GM18502 (cell line): ENCODE measurements around the gene PRPS1L1.

Experiments
- ATAC-seq: cut with Tn5 transposase; IDR thresholded peaks from one replicate; pipeline ENCODE4 v1.9.1; 2021; ENCODE audit warnings: mild to moderate bottlenecking; ENCODE audit not compliant: unreplicated experiment, poor library complexity

Gene PRPS1L1

DNA sequence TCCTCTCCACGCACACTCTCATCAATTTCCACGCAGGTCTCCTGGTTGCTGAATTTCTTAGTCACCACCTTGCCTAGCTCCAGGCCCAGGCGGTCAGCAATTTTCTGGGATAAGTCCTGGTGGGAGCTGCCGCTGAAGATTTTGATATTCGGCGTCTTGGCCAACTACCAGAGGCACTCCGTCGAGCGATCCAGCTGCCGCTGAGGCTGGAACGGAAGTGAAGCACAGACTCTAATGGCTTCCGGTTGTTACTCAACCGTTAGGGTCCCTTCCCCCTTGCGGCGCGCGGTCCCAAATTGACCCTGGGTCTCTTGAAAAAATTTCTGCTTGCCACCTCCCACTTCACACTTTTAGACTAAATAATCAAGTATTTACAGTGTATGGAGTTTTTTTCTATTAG is at the start of gene PRPS1L1:
PRPS1L1 (minus strand) TSS at position 219 of the 400 bp plus-strand sequence.
- ATAC-seq, result no peak

- no peak for ATAC-seq
Observed at GRCh38 chr7:18076461-18076860, 48.8 kb upstream of the PRPS1L1 start.

DNA sequence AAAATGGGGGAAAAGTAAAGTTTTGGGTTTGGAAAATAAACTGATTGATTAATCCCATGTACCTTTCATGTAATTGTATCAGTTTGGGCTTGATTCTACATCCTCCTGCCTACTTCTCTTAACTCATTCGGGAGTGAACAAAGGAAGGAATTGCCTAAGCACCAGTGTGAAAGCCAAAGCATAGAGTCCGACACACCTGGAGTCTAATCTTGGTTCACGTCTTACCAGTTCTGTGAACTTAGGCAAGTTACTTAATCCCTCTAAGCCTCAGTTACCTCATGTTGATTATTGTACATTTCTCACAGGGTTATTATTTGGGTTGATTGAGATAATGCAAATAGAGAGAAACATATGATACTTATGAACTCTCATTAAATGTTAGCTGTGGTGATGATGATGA is 41.1 kb upstream of the PRPS1L1 start:
- ATAC-seq, result no peak

- peak; percentile 71 for ATAC-seq
Observed at GRCh38 chr7:18064242-18064838, 36.7 kb upstream of the PRPS1L1 start.

DNA sequence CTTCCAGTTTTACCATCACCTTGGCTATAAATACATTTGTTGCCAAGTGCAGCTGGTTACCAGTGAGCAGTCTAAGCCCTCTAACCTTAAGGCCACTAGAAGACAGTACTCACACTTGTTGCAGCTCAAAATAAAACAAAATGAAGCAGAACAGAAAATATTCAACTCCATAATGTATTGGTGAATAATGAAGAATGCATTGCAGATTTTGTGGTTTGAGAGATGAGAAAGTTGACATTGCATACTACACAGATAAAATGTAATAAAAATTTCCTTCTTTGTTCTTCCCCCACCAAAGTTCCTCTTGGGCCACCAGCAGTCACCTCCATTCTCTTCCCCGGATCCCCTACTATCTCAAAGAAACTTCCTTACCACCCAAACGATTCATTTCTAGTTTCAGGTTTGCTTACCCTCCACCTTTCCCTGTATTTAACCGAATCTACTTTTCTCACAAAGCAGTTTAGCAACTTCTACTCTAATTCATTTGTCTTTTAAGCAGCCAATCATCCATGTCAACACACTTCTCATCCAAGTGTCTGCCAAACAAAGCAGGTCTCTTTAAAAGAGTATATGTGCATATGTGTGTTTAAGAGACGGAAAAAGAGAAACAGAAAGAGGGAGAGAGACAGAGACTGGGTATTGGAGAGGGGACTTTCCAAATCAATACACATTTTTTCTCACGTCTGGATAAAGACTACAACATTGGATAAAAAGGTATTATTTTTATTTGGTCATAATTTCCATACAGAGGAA is 35.7 kb upstream of the PRPS1L1 start:
- no peak for ATAC-seq

DNA sequence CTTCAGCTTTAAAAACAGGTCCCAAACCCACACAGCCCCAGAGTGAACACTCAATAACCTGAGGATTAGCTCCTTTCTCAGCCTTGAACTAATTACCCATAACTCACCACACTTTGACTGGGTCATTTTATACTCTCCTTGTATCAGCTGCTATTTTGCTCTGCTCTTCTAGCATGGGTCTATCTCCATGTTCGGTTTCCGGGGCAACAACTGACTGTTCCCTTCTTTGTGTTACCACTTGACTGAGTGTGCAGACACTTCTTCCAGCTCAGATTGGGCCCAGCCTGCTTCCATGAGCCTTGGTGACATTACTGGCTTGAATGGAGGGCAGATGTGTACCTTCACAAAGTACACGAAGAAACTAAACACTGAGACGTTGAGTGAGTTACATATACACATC is 31.5 kb upstream of the PRPS1L1 start:
- no peak for ATAC-seq

GRCh38 chr7:18053941-18054340 is 26.3 kb upstream of the PRPS1L1 start:
- ATAC-seq, result no peak

- no peak for ATAC-seq
Observed at GRCh38 chr7:18053177-18053928, 25.7 kb upstream of the PRPS1L1 start.

- ATAC-seq, result no peak
Observed at GRCh38 chr7:18049262-18049661, 21.6 kb upstream of the PRPS1L1 start.

- no peak for ATAC-seq
Observed at GRCh38 chr7:18046601-18047000, 19.0 kb upstream of the PRPS1L1 start.

DNA sequence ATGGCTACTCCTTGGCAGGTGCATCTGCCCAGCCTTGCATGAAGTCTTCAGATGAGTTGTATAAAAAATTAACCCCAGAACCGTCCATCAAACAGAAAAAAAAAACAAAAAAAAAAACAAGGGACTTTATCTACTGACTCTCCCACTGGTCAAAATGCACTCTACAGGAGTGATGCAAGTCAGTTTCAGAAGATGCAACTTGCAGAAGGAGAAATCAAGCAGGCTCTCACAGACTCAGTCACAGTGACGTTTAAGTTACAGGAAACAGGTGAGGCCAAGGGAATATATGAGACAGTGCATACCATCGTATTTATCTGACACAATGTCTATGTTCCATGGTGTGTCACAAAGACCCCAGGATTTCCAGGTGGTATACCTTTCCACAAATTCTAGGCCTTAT is 17.5 kb upstream of the PRPS1L1 start:
- no peak for ATAC-seq

- no peak for ATAC-seq
Observed at GRCh38 chr7:18041191-18041590, 13.5 kb upstream of the PRPS1L1 start.

GRCh38 chr7:18040196-18040595 is 12.6 kb upstream of the PRPS1L1 start:
- ATAC-seq, result no peak

- no peak for ATAC-seq
Observed at GRCh38 chr7:18038382-18038781, 10.7 kb upstream of the PRPS1L1 start.

DNA sequence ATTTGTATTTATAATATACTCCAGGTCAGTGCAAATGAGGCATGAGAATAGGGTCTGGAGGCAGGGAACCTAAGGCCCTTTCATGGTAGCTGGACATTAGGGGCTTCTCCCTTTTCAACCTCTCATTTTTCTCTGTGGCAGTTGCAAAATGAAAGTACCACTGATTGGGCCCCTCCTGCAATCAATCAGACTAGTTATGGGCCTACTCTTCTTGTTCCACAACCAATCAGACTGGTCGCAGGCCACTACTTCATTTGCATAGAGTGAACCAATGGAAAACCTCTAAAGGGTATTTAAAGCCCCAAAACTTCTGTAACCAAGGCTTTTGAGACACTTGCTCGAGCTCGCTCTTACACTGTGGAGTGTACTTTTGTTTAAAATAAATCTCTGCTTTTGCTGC is 10.0 kb upstream of the PRPS1L1 start:
- ATAC-seq, result no peak

- ATAC-seq, result no peak
Observed at GRCh38 chr7:18036783-18037182, 9.1 kb upstream of the PRPS1L1 start.

DNA sequence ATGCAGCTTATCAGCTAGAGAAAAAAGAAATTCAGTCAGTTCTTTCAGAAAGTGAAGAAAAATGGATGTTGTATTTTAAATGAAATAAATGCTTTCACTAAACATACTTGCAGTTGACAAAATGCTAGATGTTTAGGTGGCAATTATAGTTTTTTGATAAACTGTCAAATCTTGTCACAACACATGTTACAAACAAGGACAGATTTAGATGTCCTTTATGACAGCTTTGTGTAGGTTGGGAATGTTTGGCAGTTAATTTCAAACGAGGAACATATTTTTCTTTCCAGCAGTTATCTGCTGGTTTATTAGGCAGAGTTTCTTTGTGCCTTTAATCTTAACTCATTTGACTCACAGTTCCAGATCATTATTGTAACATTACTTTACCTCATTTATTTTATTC is 3.1 kb upstream of the PRPS1L1 start:
- no peak for ATAC-seq

DNA sequence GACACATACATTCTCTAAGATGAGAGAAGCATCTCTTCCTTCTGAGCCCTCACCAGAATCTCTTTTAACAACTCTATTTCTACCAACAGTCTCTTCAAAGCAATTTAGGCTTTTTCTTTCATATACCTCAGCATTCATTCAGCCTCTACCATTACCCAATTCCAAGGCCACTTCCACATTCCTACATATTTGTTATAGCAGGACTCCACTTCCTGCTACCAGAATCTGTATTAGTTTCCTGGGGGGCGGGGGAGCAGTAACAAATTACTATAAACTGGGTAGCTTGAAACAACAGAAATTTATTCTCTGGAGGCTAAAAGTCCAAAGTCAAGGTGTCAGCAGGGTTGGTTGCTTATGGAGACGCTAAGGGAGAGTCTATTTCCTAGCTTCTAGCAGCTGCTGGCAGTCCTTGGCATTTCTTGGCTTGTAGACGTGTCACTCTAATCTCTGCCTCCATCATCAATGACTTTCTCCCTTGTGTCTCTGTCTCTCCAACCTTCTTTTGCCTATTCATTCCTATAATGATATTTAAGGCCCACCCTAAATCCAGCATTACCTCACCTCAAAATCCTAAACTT is 7.4 kb downstream of the PRPS1L1 start:
- no peak for ATAC-seq

DNA sequence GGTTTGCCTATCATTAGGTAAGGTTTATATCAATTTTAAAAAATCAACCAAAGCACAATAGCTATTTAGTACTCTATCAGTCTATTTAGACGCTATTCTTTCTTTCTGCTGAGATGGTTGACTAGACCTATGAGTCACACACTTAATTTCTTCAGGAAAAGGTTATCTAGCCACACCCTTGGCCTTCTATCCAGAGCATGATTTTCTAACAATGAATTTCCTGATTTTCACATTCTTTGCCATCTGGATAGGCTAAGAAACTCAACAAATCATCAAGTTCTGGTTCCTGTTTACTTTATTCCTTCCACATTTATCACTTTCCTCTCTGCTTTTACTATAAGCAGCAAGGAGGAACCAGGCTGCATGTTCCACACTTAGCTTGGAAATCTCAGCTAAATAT is 8.1 kb downstream of the PRPS1L1 start:
- ATAC-seq, result no peak

DNA sequence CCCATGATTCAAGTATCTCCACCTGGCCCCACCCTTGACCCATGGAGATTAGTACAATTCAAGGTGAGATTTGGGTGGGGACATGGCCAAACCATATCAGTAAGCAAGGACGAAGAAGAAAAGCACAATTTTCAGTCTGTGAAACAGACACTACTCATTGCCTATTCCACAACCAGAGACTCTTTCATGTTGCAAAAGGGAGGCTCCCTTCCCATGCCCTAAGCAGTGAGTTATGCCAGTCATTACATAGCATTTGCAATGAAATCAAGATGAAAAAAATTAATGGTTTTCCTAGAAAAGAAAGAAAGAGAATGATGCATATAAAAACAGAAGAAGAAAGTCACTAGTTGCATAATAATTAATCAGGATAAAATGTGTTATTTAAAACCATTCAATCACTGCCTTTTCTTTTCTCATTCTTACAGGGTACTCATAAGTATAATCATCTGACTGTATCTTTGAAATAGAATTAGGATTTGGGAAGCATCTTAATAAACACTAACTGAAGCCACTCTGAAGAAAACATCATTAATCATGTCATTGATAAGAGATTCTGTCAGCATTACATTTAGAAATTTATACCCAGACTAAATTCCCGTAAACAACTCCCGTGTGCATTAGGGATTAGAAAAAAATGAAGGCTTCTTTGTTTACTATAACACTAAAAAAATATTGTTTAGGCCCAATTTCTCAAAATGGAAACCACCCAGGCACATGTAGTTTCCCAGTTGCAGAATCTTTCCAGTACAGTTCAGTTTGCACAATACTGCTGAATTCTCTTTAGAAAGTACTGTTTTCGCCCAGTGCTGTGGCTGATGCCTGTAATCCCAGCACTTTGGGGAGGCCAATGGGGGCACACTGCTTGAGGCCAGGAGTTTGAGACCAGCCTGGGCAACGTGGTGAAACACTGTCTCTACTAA is 9.1 kb downstream of the PRPS1L1 start:
- no peak for ATAC-seq
